ENCODE results near the gene MACROD2. TPM values are rescaled to one million over a fixed set of nuclear protein-coding genes. Genes with fewer than 3 reads are reported as not detected.

Gene MACROD2
- total RNA-seq, 3 donors from 2014 or later = 3.2 to 7.6 (median 6.4) TPM

GRCh38 chr20:15451241-15451640, 1455.9 kb downstream of the MACROD2 start:
- DNase-seq (no peak), ATAC-seq (no peak)
- H3K4me3 ChIP-seq = no peak overlapping the region
- TF ChIP-seq CTCF (IDR thresholded peaks at IDR 0.05) = no peak
- intact Hi-C loops (cut with DNase I, micrococcal nuclease) = no loop called here
- H3K9me3 ChIP-seq = no peaks in the 10 kb centered on the region
- no peaks in the 10 kb centered on the region for H3K36me3 ChIP-seq (ENCODE audit: low read depth)
- no peaks in the 10 kb centered on the region for H3K4me1 ChIP-seq (ENCODE audit: low read depth)

GRCh38 chr20:15455279-15455678, 1460.0 kb downstream of the MACROD2 start:
- intact Hi-C loops (cut with DNase I, micrococcal nuclease) = loop anchor here in 1 of 2 donors (5.0 kb wide), 1 partner anchor 237 kb away; no protein-coding TSS in a partner anchor
- DNase-seq (no peak), ATAC-seq (no peak)
- Histone ChIP-seq H3K36me3 (ENCODE audit: low read depth) (no peaks in the 10 kb centered on the region), H3K9me3 (no peaks in the 10 kb centered on the region), H3K4me1 (ENCODE audit: low read depth) (no peaks in the 10 kb centered on the region), H3K4me3 (no peak overlapping the region)
- no peak for TF ChIP-seq CTCF (IDR thresholded peaks at IDR 0.05)

- H3K4me3 ChIP-seq = no peak overlapping the region
- H3K9me3 ChIP-seq = no peaks in the 10 kb centered on the region
- H3K36me3 ChIP-seq (ENCODE audit: low read depth) = no peaks in the 10 kb centered on the region
- intact Hi-C loops (cut with DNase I, micrococcal nuclease) = no loop called here
- DNase-seq = no peak
- TF ChIP-seq CTCF (IDR thresholded peaks at IDR 0.05) = no peak
- ATAC-seq = no peak
- H3K4me1 ChIP-seq (ENCODE audit: low read depth) = no peaks in the 10 kb centered on the region
Measured at GRCh38 chr20:15461938-15462337, 1466.6 kb downstream of the MACROD2 start.

GRCh38 chr20:15475483-15475882, 1480.2 kb downstream of the MACROD2 start:
- intact Hi-C loops (cut with DNase I, micrococcal nuclease) = no loop called here
- no peaks in the 10 kb centered on the region for H3K4me1 ChIP-seq (ENCODE audit: low read depth)
- H3K9me3 ChIP-seq = no peaks in the 10 kb centered on the region
- peak; percentile 49 to 61 (median 54) for DNase-seq
- TF ChIP-seq CTCF (IDR thresholded peaks at IDR 0.05) = no peak
- no peak overlapping the region for H3K4me3 ChIP-seq
- ATAC-seq = peak; percentile 83
- no peaks in the 10 kb centered on the region for H3K36me3 ChIP-seq (ENCODE audit: low read depth)

GRCh38 chr20:15476186-15476585, 1480.9 kb downstream of the MACROD2 start:
- H3K4me1 ChIP-seq (ENCODE audit: low read depth) = no peaks in the 10 kb centered on the region
- intact Hi-C loops (cut with DNase I, micrococcal nuclease) = no loop called here
- DNase-seq = no peak
- no peaks in the 10 kb centered on the region for H3K9me3 ChIP-seq
- TF ChIP-seq CTCF (IDR thresholded peaks at IDR 0.05) = no peak
- no peak for ATAC-seq
- H3K4me3 ChIP-seq = no peak overlapping the region
- no peaks in the 10 kb centered on the region for H3K36me3 ChIP-seq (ENCODE audit: low read depth)

GRCh38 chr20:15476781-15477180, 1481.5 kb downstream of the MACROD2 start:
- H3K9me3 ChIP-seq = no peaks in the 10 kb centered on the region
- intact Hi-C loops (cut with DNase I, micrococcal nuclease) = no loop called here
- ATAC-seq = no peak
- H3K36me3 ChIP-seq (ENCODE audit: low read depth) = no peaks in the 10 kb centered on the region
- no peak for DNase-seq
- H3K4me1 ChIP-seq (ENCODE audit: low read depth) = no peaks in the 10 kb centered on the region
- no peak overlapping the region for H3K4me3 ChIP-seq
- no peak for TF ChIP-seq CTCF (IDR thresholded peaks at IDR 0.05)
